Stimulated activated CD8-positive, alpha-beta memory T cell treated with anti-CD3 and anti-CD28 coated beads, Interleukin-12 subunit alpha, Interleukin-12 subunit beta, amount 100 ng/mL, for 24 hours (primary cell): ENCODE data around the gene VPS13A.
"Not testable (repeated sequence)": the region's sequence is repeated elsewhere in the genome, so short reads cannot be mapped to it uniquely, and the experiment has no call there.

Experiments used
- DNase-seq: peaks from one replicate; pipeline ENCODE4 v3.0.0-alpha.2; 2020; ENCODE audit errors: extremely low read depth

The VPS13A gene

GRCh38 chr9:77183581-77183980 lies 6.2 kb downstream of the VPS13A start:
- DNase-seq, result no peak

DNA sequence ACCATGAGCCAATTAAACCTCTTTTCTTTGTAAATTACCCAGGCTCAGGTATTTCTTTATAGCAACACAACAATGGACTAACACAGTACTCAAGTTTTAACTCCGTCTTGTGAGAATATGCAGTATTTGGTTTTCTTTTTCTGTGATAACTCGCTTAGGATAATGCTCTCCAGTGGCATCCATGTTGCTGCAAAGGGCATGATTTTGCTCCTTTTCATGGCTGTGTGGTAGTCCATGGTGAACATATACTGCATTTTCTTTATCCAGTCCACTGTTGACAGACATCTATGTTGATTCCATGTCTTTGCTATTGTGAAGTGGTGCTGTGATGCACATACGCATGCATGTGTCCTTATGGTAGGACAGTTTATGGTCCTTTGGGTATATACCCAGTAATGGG lies 10.9 kb downstream of the VPS13A start:
- DNase-seq, result no peak

DNA sequence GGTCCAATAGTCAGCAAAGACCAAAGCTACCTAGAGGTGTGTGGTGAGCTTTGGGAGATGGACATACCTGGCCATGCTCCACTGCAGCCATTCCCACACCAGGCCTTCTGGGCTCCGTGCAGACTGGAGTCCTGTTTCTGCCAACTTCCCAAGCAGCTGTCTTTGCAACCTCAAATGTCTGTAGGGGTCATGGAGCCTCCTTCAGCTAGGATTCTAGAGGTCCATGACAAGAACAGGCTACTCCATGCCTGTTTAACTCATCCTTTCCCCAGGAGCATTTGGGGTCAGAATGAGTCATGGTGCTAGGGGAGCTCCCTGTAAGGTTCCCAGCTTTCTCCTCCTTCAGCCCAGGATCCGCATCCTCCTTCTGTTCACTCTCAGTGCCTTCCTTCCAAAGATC lies 17.1 kb downstream of the VPS13A start:
- no peak for DNase-seq

- DNase-seq, result no peak
Observed at GRCh38 chr9:77210116-77210515, 32.8 kb downstream of the VPS13A start.

DNA sequence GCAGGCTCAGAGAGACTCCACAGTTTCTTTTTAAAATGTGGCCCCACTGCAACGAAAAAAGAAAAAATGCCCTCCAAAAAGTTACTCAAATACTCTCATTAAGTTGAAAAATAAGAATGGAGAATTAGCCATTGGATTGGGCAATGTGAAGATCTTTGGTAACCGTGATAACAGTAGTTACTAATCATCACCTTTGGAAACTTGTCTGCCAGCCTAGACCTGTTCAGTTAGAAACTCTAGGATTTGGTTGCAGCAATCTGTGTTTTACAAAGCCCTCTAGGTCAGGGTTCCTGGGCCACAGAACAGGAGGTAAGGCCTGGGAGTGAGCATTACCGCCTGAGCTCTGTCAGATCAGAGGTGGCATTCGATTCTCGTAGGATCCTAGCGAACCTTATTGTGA lies 34.2 kb downstream of the VPS13A start:
- DNase-seq, result no peak

DNA sequence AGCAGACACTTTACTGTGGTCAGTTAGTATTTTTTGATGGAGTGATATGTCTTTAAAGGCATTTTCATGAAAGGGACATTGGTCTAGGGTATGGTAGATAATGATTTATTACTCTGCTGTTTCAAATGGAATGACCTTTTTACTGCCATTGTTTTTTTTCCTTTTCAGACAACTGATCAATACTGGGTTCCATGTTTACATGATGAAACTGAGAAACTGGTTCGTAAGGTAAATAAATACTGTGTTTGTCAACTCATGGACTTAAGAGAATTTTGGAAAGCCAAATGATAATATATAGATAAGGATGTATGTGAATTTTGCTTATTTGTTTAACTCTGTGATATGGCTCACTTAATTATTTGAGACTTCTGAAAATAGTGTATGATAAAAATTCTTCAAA lies 35.5 kb downstream of the VPS13A start:
- DNase-seq, result no peak

- no peak for DNase-seq
Observed at GRCh38 chr9:77215874-77216273, 38.5 kb downstream of the VPS13A start.

DNA sequence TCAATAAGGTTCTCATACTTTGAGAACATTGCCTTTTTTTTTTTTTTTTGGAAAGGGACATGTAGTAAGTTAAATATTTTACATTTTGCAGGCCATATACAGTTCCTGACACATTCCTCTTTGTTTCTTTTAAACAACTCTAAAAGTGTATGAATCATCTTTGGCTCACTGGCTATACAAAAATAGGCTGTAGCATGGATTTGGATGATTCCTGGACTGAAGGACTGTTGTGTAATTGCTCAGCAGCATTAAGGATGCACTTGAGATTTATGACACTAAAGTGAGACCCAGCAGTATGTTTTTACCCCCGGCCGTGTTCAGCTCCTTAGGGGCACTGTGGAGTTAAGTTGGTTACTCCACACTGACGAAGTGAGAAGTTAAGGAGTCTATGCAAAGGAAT lies 41.3 kb downstream of the VPS13A start:
- no peak for DNase-seq

DNA sequence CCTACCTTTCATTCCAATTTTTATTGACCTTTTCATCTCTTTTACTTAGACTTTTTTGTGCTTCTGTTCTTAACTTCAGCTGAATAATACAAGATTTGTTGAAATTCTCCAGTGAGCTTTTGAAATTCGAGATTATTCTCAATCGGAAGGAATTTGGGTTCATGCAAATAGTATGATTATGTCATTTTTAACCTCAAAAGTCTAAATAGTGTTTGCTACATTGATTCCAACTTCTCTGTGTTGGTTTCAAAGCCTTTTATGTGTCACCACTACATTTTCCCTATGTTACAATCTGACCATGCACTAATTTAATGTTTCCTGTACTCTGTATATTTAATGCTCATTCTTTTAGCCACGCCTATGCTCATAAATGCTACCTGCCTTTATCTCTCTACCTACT lies 44.1 kb downstream of the VPS13A start:
- DNase-seq, result no peak

DNA sequence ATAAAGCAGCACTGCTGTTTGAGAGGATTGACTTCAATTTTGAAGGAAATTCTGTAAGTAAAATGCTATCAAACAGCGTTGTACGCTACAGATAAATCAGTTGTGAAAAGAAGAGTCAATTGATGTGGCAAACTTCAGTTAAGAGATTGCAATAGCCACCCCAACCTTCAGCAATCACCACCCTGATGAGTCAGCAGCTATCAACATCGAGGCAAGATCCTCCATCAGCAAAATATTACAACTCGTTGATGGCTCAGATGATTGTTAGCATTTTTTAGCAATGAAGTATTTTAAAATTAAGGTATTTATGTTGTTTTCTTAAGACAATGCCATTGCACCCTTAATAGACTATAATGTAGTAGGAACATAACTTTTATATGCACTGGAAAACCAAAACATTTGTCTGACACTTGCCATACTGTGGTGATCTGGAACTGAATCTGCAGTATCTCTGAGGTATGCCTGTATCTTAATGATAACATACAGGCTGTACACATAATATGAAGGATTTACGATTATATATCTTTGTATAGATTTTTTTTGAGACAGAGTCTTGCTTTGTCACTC lies 47.5 kb downstream of the VPS13A start:
- no peak for DNase-seq

DNA sequence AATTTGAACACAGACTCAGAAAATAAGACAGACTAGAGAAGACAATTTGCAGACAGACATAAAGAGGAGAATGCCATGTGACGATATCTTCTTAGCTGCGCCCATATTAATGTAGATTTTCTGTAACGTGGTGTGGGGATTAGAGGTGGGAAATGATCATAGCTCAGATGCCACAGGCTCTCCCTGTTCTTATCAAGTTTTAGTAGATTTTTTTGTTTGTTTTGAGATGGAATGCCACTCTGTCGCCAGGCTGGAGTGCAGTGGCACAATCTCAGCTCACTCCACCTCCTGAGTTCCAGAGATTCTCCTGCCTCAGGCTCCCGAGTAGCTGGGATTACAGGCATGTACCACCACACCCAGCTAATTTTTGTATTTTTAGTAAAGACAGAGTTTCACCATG lies 59.4 kb downstream of the VPS13A start:
- no peak for DNase-seq

GRCh38 chr9:77237896-77238295 lies 60.6 kb downstream of the VPS13A start:
- no peak for DNase-seq

DNA sequence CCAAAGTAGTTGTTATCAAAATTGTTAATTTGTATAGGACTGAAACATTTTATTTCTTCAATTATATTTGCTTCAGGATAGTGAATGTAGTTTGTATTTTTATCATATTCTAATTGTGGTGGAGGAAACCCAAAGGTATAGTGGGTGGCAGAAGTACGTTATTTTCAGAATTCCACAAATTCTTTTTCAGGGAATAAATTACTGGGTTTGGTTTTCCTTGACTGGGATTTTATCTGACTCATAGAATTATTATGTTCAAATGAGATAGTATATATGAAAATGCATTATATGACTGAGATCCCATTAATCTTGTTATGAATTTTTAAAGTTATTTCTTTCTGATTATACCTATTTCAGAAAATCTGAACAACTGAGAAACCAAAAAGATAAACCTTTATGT lies 73.7 kb downstream of the VPS13A start:
- DNase-seq, result no peak

DNA sequence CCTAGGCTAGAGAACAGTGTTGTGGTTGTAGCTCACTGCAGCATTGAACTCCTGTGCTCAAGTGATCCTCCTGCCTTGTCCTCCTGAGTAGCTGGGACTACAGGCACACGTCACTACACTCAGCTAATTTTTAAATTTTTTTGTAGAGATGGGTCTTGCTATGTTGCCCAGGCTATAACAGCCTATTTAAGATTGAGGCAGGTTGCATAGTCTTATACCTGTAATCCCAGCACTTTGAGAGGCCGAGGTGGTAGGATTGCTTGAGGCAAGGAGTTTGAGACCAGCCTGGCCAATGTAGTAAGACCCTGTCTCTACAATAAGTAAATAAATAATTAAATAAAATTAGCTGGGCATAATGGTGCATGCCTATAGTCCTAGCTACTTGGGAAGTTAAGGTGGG lies 79.9 kb downstream of the VPS13A start:
- DNase-seq, result no peak

- DNase-seq, result no peak
Observed at GRCh38 chr9:77261605-77262004, 84.3 kb downstream of the VPS13A start.

DNA sequence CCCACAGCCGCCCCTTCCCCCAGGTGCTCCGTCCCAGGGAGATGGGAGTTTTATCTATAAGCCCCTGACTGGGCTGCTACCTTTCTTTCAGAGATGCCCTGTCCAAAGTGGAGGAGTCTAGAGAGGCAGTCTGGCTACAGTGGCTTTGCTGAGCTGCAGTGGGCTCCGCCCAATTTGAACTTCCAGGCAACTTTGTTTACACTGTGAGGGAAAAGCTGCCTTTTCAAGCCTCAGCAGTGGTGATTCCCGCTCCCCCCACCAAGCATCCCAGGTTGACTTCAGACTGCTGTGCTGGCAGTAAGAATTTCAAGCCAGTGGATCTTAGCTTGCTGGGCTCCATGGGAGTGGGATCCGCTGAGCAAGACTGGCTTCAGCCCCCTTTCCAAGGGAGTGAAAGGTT lies 90.4 kb downstream of the VPS13A start:
- DNase-seq, result not testable (repeated sequence)

DNA sequence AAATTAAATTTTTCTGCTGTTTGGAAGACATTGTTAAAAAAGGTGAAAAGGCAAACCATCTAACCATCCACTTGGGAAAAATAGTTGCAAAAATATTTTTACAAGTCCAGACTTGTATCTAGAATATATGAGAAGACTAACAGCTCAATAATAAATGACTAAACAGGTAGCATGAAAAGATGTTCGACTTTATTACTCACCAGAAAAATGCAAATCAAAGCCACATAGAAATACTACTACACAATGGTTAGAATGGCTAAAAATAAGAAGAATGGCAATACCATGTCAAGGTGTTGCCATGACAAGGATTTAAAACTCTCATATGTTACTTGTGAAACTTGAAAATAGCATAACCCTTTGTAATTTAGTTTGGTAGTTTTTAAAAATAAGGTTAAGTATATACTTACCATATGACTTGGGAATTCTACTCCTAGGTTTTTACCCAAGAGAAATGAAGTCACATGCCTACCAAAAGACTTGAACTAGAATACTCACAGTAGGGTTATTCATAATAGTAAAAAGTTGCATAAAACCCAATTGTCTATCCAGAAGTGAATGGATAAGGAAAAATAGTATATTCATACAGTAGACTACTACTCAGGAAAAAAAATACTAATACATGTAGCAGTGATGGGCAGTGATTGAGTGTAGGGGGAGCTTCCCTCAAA lies 93.8 kb downstream of the VPS13A start:
- DNase-seq, result no peak

DNA sequence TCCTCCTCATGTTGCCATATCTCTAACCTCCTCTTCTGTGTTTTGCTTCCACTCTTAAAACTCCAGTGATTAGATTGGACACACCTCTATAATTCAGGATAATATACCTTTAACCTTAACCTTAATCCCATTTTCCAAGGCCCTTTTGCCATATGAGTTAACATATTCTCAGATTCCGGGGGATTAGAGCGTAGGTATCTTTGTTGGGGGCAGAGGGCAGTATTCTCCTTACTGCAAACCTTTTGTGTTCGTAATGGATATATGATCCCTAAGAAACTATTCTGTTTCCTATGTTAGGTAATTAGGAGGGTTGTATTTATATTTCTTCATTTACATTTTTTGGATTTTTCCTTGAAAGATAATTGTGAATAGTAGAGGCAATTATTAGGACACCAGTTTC lies 99.5 kb downstream of the VPS13A start:
- no peak for DNase-seq

GRCh38 chr9:77277719-77278118 lies 100.4 kb downstream of the VPS13A start:
- DNase-seq, result no peak

- DNase-seq, result no peak
Observed at GRCh38 chr9:77283991-77284390, 106.7 kb downstream of the VPS13A start.

- no peak for DNase-seq
Observed at GRCh38 chr9:77284616-77285015, 107.3 kb downstream of the VPS13A start.

GRCh38 chr9:77290373-77290772 lies 113.0 kb downstream of the VPS13A start:
- DNase-seq, result no peak

DNA sequence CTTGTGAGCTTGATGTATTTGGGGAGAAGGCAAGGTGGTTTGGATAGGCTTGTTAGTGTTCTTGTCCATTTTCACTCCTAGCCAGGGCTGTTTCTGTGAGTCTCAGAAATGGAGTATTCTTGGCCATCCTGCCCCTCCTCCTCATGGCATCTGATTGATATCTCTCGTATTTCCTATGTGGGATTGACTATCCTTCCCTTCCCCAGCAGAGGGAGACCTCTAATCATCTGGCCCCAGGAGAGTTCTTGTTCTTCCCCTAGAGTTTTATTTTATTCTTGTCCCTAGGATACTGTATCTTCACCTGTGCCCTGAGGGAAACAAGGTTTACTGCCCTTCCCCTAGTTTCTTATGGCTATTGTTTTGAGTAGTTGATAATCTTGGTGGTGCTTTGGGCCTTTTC lies 114.4 kb downstream of the VPS13A start:
- DNase-seq, result no peak

- DNase-seq, result no peak
Observed at GRCh38 chr9:77293949-77294348, 116.6 kb downstream of the VPS13A start.
